HG03060 (cell line): ENCODE results near the gene MRGPRX2.

Source experiments
- ATAC-seq: cut with Tn5 transposase; IDR thresholded peaks from one replicate; pipeline ENCODE4 v1.9.1; 2021; ENCODE audit warnings: low read depth, moderate number of reproducible peaks; ENCODE audit not compliant: unreplicated experiment

The MRGPRX2 gene

DNA sequence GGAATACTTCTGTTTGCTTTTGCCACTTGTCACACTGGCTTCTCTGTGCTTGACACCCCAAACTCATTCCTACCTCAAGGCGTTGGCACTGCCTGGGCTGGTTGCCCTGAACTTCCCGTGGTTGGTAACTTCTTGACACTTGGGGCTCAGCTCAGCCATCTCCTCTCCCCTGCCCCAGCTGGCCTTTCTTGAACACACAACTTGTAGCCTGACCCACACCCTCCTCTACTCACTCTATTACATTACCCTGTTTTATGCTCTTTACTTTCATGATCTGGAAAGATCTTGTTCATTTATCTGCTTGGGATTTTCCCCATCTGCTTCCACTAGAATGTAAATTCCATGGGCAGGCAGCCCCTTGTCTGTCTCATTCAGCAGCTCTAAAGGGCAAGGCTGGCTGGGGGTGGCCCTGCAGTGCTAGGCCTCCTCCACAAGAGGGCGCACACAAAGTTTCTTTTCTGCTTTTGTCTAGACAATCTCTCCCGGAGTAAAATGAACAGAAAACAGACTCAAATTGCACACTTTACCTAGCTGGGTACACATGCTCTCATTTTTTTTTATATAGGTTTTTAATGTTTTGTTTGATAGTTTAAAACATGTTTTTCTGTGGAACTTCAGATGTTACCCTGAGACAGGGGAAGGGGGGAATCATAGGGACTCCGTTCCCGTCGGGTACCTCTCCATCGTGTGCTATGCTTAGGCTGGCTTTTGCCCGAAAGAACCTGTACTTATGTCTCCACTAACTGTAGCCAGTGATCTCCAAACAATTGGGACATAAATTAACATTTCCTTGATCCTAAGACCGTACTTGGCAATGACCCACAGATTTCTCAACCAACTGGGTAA lies 16.4 kb upstream of the MRGPRX2 start:
- no peak for ATAC-seq

GRCh38 chr11:19075636-19076035 lies 15.1 kb upstream of the MRGPRX2 start:
- no peak for ATAC-seq

- no peak for ATAC-seq
Observed at GRCh38 chr11:19073454-19074415, 13.2 kb upstream of the MRGPRX2 start.

- ATAC-seq = no peak
Observed at GRCh38 chr11:19072464-19072863, 11.9 kb upstream of the MRGPRX2 start.

- ATAC-seq = peak; percentile 97
Observed at GRCh38 chr11:19071255-19071654, 10.7 kb upstream of the MRGPRX2 start.

- ATAC-seq = no peak
Observed at GRCh38 chr11:19059833-19060232, 684 bp downstream of the MRGPRX2 start.

DNA sequence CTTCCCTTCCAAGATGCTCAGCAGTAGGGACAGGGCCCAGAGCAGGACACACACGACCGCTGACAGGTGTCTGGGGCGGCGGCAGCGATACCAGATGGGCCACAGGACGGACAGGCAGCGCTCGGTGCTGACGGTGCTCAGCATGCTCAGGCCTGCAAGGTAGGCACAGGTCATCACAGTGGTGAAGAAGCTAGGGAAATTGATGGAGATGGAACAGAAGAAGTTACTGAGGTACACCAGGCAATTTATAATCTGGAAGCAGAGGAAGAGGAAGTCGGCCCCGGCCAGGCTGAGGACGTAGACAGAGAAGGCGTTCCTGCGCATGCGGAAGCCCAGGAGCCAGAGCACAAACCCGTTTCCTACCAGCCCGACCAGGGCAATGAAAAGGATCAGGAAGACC lies 4.6 kb downstream of the MRGPRX2 start:
- no peak for ATAC-seq

- ATAC-seq = no peak
Observed at GRCh38 chr11:19055016-19055415, 5.5 kb downstream of the MRGPRX2 start.

- no peak for ATAC-seq
Observed at GRCh38 chr11:19053909-19054308, 6.6 kb downstream of the MRGPRX2 start.

DNA sequence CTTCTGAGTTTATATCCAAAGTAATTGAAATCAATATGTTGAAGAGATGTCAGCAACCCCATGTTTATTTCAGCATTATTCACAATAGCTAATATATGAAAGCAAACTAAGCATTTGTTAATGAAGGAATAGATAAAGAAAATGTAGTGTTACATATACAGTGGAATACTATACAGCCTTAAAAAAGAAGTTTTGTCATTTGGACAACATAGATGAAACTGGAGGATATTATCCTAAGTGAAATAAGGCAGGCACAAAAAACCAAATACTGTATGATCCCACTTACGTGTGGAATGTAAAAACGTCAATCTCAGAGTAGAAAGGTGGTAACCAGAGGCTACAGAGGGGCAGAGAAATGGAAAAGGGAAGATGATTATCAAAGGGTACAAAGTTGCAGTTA lies 10.2 kb downstream of the MRGPRX2 start:
- no peak for ATAC-seq

GRCh38 chr11:19049351-19049750 lies 11.2 kb downstream of the MRGPRX2 start:
- no peak for ATAC-seq

- no peak for ATAC-seq
Observed at GRCh38 chr11:19040051-19040450, 20.5 kb downstream of the MRGPRX2 start.

DNA sequence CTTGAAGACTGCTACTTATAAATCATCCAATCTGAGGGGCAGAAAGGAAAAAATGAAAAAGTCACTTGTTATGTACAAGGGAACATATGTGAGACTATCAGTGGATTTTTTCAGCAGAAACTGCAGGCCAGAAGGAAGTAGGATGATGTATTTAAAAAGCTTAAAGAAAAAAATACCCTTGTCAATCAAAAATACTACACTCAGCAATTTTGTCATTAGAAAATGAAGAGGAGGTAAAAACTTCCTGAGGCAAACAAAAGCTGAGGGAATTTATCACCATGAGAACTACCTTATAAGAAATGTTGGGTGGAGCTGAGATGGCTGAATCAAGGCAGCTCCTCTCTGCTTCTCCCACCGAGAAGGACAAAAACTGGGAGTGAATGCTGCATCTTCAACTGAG lies 21.1 kb downstream of the MRGPRX2 start:
- ATAC-seq = no peak

DNA sequence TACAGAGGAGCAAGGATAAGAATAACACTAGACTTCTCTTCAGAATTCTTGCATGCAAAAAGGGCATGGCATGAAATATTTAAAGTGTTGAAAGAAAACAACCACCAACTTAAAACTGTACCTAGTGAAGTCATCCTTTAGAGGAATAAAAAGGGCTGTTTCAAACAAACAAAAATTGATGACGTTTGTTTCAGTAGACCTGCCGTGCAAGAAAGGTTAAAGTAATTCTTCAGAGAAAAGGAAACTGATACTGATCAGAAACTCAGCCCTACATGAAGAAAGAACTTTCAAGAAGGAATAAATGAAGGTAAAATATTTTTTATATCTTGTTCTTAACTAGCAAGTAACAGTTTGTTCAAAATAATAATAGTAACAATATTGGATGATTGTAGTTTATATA lies 27.5 kb downstream of the MRGPRX2 start:
- no peak for ATAC-seq

GRCh38 chr11:19027829-19028595 lies 32.5 kb downstream of the MRGPRX2 start:
- ATAC-seq = no peak

DNA sequence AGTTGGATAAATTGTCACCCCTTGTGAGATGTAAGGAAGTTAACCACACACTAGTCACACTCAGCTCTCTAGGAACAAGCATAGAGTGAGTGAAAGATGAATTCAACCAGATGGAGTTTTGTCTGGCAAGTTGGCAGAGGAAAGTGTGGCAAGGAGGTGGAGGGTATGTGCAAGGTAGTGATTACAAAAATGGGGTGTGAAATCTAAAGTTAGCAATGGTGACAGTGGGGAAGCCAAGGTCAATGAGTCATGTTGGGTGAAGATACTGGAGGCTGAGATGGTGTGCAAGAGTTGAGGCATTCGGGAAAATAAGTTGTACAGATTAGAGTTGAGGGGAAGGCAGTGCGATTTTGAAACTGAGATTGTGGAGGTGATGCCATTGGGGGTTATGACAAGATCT lies 33.7 kb downstream of the MRGPRX2 start:
- ATAC-seq = no peak

GRCh38 chr11:19025481-19026406 lies 34.8 kb downstream of the MRGPRX2 start:
- ATAC-seq = no peak

GRCh38 chr11:19020831-19021230 lies 39.7 kb downstream of the MRGPRX2 start:
- no peak for ATAC-seq

GRCh38 chr11:19018901-19019300 lies 41.6 kb downstream of the MRGPRX2 start:
- no peak for ATAC-seq
